NCI-H1092 (cell line): ENCODE measurements around the gene ADAMTSL5.
"Not testable (repeated sequence)": the region's sequence is repeated elsewhere in the genome, so short reads cannot be mapped to it uniquely, and the experiment has no call there.

Experiments
- DNase-seq: peaks from one replicate; lab custom pipeline; 2025; lab: John Stamatoyannopoulos, UW

The ADAMTSL5 gene

DNA sequence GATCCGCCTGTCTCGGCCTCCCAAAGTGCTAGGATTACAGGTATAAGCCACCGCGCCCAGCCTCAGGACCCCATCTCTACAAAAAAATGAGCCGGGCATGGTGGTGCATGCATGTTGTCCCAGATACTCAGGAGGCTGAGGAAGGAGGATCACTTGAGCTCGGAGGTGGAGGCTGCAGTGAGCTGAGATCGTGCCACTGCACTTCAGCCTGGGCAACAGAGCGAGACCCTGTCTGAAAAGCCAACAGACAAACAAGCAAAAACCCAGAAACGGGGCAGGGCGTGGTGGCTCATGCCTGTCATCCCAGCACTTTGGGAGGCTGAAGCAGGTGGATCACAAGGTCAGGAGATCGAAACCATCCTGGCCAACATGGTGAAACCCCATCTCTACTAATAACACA, 18.0 kb upstream of the ADAMTSL5 start:
- not testable (repeated sequence) for DNase-seq

DNA sequence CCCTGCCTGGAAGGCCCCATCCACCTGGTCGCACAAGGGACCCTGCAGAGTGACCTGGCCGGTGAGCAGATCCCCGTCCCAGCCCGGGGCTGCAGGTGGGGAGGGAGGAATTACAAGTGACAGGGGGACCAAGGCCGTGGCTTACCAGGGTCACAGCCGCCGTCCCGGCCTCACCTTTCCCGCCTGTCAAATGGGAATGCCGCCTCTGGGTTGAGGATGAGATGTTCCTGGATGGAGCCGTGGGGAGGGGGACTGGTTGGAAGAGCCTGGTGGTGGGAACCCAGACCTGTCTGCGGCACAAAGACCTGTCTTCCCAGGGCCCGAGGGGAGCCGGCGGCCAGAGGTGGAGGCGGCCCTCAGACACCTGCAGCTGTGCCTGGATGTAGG, 16.6 kb upstream of the ADAMTSL5 start:
- DNase-seq: no peak

DNA sequence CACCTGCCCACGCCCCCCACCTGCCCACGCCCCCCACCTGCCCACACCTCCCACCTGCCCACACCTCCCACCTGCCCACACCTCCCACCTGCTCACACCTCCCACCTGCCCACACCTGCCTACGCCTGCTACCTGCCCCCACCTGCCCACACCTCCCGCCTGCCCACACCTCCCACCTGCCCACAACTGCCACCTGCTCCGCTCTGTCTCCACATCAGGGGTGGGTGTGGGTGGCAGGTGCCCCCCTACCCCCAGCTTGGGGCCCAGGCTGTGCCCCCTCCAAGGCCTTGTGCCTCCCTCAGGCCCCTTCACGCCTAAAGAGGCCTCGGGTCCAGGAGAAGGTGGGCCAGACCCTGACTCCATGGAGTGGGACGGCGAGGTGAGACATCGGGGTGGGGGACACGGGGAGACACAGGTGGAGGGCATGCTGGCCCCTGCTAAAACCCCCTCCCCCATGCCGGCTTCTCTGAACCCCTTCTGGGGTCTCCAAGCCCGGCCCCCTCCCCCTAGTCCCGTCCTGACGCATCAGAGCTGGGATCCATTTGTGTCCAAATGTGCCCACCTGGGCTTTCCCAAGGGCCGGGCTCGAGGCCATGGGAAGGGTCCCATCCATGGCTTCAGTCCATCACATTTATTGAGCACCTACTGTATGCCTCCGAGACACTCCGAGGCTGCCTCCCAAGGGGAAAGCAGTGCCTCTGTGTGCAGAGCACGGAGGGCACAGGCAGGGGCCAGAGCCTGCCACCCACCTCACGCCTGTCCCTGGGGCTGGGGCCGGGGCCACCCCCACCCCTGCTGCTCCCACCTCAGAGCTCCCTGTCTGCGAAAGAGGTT, 16.0 kb upstream of the ADAMTSL5 start:
- DNase-seq: no peak

DNA sequence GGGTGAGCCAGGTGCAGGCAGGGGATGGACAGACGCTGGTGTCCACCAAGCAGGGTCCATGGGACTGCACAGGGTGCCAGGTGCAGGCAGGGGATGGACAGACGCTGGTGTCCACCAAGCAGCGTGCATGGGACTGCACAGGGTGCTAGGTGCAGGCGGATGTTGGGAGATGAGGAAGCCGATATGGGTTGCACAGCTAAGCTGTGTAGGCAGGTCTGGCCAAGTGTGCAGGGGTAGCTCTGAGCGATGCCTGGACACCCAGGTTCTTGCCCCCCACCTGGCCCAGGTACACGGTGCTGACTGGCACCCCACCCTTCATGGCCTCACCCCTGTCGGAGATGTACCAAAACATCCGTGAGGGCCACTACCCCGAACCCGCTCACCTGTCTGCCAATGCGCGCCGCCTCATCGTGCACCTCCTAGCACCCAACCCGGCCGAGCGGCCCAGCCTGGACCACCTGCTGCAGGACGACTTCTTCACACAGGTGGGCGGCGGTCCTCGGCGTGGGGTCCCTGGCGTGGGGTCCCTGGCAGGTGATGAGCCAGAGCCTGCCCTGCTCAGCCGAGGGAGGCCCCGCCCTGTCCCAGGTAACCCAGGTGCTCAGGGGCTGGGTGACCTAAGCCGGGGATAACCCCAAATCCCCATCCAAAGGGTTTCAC, 15.0 kb upstream of the ADAMTSL5 start:
- DNase-seq: no peak

DNA sequence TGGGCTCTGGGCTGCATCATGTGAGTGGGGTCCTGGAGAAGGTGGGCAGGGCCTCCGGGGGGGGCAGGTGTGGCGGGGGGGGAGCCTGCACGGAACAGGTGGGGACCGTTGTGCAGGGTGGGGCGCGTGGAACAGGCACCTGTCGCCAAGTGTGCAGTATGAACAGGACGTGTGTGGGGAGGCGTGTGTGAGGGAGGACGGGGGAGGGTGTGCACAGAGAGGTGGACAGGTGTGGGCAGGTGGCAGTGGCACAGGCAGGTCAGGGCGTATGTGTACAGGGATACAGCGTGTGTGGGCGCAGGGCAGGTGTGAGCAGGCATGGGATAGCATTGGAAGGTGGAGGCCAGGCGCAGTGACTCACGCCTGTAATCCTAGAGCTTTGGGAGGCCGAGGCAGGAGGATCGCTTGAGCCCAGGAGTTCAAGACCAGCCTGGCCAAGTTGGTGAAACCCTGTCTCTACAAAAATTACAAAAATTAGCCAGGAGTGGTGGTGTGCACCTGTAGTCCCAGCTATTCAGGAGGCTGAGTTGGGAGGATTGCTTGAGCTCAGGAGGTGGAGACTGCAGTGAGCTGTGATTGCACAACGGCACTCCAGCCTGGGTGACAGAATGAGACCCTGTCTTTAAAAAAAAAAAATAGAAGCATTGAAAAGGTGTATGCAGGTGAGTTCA, 14.3 kb upstream of the ADAMTSL5 start:
- no peak for DNase-seq

DNA sequence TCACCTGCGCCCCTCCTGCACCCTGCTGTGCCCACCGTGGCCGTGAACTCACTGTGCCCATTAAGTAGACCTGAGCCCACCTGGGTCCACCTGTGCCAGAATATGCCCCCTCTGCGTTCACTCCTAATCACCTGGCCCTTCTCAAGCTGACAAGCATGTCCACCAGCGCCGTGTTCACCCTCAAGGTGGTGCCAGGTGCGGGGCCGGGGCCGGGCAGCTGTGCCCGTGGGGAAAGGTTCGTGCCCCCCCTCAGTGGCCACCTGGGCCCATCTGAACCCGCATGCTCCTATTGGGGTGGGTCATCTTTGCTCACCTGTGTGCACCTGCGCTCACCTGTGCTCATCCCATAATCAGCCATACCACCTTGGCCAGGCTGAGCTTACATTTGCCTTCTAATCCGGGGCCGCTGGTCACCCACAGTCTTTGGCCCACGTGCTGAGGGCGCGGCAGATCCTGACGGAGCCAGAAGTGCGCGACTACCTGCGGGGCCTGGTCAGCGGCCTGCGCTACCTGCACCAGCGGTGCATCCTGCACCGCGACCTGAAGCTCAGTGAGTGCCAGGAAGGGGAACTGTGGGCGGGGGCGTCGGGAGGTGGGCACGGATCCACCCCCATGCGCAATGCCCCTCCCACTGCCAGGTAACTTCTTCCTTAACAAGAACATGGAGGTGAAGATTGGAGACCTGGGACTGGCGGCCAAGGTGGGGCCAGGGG, 13.4 kb upstream of the ADAMTSL5 start:
- no peak for DNase-seq

DNA sequence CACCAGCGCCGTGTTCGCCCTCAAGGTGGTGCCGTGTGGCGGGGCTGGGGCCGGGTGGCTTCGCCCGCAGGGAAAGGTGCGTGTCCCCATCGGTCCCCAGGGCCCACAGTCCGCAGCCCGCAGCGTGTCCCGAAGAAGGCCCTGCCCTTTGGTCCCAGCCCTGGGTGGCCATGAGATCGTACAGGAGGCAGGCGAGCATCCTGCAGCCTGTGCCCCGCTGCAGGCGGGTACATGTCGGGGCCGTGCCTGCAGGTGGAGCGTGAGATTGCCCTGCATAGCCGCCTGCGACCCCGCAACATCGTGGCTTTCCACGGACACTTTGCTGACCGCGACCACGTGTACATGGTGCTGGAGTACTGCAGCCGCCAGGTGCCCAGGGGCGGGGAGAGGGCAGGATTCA, 12.5 kb upstream of the ADAMTSL5 start:
- DNase-seq: no peak

DNA sequence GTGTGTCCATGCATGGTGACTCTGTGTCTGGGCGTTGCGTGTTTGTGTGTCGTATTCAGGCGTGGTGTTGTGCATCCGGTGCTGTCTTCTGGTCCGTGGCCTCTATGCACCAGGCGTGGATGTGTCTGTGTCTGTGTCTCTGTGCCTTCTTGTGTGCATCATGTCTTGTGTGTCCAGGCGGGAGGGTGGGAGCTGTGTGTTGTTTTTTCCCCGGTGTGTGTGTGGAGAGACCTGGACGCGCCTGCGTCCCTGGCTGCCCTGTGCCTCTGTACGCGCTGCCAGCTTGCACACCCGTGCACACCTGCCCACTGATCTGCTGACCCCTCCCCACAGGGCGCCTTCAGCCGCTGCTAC, 12.1 kb upstream of the ADAMTSL5 start:
- DNase-seq: no peak

DNA sequence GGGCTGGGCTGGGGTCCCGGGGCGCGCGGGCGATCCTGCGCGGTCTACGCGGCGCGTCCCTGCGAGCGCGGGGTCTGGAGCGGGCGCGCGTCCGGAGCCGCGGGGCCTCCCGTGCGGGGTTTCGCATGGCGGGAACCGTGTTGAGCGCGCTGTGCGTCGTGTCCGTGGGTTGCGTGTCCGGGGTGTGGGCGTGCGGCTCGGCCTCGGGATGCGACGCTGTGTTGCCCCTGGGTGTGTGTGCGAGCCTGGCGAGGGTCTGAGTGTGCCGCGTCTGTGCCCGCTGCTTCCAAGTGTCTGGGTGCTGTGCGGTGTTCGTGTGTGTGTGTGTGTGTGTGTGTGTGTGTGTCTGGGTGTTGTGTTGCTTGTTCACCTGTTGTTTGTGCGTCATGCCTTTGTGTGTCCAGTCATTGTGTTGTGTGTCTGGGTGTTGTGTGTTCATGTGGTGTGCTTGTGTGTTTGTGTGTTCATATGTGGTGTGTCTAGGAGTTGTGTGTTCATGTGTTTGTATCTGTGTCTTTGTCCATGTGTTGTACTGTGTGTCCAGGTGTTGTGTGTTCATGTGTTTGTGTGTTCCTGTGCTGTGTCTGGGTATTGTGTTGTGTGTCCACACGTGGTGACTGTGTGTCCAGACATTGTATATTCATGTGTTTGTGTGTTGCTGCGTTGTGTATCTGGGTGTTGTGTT, 11.6 kb upstream of the ADAMTSL5 start:
- DNase-seq: no peak

DNA sequence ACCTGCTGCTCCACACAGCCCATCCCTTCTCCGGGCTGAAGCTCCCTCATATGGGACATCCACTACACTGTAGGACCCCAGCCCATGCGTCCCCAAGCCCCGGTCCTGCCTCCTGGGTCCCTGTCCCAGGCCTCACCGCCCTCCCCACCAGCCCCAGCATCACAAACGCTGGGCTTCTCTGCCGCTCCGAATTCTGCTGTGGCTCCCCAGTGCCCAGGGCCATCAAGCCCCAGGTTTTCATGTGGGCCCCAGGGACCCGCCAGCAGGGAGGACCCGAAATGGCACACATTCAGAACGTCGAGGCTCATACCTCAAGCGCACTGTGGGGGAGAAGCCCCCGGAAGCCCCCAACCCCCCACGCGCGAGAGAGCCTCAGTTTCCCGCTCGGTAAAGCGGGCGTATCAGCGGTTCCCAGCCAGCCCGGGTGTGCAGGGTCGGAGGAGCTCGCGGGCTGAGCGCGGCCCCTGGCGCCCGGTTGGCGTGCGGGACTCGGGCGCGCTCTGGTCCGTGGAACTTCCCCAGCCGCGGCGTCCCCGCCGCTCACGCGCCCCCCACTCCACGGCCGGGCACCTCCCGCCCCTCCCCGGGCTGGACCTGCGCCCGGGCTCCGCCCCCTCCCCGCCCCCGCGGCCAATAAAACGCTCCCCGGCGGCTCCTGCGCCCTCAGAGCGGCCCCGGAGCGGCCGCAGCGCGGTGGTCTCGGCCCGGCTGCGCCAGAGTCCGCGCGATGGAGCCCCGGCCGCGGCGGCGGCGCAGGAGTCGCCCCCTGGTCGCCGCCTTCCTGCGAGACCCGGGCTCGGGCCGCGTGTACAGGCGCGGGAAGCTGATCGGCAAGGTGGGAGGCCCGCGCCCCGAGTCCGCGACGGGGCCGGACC, 10.8 kb upstream of the ADAMTSL5 start, which contains the start of gene PLK5:
Gene PLK5 (plus strand): TSS at position 666 of the 875 bp plus-strand sequence. CDS start 2,920 bp downstream, outside the sequence.
- DNase-seq: no peak

DNA sequence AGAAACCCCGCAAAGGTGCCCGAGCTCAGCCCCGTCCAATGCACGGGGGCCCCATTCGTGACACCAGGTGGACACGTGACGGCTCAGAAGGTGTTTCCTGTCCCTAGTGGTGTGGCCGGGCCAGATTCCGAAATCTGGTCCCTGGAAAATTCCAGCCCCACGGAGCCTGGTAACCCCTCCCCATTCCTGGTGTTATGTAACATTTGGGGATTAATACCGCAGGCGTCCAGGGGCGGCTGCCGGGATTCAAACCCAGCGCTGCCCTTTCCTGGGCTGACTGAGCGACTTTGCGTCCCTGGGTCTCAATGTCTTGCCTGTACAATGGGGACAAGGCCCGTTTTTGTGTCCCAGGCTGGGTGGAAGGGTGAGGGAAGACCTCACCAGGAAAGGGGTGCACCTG, 10.0 kb upstream of the ADAMTSL5 start:
- DNase-seq: no peak

DNA sequence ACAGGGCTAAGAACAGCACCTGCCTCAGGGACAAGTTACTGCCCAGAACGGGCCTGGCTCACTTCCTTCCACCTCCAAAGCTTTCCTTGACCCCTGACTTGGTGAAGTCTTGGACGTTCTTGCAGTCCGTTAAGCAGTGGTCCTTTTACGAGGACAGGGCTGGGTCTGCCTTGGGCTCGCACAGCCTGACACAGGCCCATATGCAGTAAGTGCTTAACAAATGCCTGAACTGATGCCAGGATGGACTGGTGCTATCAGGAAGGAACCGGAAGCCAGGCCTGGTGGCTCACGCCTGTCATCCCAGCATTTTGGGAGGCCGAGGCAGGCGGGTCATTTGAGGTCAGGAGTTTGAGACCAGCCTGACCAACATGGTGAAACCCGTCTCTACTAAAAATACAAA, 9.2 kb upstream of the ADAMTSL5 start:
- no peak for DNase-seq

DNA sequence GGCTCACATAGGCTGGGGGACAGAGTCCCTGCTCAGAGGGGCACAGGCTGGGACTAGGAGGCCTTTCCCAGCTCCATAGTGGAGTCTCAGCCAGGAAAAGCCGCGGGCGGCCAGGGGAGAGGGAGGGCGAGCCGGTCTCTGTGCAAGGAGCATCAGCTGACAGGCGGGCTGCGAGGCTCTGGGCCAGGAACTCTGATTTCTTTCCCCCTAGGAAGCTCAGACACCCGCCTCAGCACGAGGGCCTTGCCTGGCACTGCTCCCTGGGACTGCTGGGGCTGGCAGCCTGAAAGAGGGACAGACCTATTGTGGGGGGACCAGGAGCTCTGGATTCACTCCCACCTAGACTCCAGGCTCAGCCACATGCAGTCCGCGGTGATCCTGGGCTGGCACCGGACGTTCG, 8.8 kb upstream of the ADAMTSL5 start:
- no peak for DNase-seq

DNA sequence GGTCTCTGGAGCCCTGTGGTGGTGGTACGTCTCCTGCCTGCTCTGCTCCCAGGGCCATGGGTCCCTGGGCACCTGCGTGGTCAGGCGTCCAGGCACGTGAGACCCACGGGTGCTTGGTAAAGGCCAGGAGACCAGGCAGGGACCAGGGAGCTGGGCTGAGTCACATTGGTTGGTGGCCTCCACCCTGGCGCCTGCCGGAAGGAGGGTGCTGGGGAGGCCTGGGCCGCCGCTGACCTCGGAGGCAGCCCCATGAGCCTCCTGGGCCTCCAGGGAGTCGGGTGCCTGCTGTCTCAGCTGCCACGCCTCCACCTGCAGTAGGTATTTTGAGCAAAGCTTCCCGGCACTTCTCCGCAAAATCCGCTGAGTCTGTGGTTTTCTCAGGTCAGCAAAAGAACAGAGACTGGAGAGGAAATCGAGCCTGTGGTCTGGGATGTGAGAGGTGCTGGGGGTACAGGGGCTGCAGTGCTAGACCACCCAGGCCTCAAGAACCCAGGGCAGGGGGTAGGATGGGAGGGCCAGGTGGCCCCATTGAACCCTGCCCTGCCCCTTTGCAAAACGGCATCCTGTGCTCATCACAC, 7.5 kb upstream of the ADAMTSL5 start:
- no peak for DNase-seq

DNA sequence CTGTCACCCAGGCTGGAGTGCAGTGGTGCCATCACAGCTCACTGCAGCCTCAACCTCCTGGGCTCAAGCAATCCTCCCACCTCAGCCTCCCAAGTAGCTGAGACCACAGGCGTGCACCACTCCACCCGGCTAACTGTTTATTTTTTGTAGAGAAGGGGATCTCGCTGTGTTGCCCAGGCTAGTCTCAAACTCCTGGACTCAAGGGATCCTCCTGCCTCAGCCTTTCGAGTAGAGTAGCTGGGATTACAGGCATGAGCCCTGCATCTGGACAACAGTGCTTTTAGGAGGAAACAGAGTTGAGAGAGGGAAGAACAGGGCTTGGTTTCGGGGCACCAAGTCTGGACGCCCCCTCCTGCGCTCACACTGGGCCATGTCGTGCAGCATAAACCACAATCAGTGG, 7.0 kb upstream of the ADAMTSL5 start:
- DNase-seq: not testable (repeated sequence)

DNA sequence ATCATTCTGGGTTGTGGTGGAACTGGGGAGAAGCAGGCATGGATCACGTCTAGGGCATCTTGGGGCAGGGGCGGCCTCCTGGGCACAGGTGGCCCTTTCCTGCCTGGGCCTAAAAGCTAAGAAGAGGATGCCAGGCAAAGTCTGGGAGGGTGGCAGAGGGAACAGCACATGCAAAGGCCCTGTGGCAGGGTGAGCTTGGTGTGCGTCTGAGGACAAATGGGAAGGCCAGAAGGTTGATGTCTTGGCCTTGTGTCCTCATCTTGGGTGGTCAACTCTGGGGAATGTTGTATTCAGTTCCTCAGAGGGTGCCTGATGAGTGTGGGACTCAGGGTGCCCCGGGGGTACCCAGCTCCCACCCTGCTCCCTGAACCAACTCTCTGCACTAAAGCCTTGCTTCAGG, 5.7 kb upstream of the ADAMTSL5 start:
- no peak for DNase-seq

DNA sequence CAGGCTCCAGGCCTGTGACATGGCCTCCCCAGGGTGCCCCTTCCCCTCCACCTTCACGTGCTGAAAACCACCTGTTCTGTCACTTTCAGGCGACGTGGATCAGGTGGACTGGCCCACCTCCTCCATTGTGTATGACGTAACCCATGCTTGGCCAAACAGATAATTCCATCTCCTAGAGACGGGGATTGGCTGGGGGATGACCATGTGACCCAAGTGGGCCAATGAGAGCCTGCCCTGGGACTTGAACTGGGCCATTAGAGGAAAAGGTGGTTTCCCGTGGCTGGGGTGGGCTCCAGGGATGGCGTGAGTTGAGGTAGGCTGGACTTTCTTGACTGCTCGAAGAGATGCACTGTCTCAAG, 3.6 kb upstream of the ADAMTSL5 start:
- no peak for DNase-seq

DNA sequence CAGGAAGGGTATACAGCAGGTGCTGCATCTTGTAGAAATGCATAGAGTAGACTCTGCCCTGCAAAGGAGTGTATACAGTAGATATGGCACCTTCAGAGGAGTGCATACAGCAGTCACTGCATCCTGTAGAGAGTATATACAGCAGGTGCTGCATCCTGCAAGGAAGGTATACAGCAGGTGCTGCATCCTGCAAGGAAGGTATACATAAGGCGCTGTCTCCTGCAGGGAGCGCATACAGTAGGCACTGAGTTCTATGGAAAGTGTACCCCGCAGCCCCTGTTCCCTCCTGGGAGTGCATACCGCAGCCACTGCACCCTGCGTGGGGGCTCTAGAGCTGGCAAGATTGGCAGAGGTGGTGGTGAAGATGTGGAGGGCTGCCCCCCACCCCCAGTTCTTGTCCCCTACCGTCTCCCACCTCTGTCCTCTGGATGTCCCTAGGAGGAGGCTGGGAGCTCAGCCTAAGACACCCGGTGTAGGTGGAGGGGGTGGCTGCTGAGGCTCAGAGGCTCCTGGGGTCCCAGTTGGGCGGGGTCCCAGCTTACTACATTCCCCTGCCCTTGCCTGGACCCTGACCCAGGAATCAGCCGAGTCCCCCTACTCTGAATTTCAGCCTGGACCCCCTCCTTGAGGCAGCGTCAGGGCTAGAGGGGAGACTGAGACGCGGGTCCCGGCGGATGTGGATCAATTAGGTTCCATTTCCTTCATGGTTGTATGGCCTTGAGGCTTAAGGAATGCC, 2.3 kb upstream of the ADAMTSL5 start:
- no peak for DNase-seq

DNA sequence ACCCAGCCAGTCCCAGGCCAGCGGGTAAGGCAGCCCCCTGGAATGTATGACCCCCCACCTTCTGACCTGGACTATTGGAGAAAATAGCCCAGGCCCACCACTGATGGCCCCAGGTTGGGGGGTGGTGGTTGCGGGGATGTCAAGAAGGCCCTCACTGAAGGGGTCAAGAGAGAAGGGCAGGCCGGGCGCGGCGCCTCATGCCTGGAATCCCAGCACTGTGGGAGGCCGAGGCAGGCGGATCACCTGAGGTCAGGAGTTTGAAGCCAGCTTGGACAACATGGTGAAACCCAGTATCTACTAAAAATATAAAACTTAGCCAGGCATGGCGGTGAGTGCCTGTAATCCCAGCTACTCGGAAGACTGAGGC, 1.5 kb upstream of the ADAMTSL5 start:
- no peak for DNase-seq
